ENCODE measurements around the gene PDCD1LG2. TPM values are rescaled to one million over a fixed set of nuclear protein-coding genes. Genes with fewer than 3 reads are reported as not detected.
"Not testable (repeated sequence)": the region's sequence is repeated elsewhere in the genome, so short reads cannot be mapped to it uniquely, and the experiment has no call there.

Gene PDCD1LG2
- 12.8 TPM for total RNA-seq (ENCODE audit: insufficient read depth, low replicate concordance)

- DNase-seq (ENCODE audit: low spot score), result peak; percentile 64
These were observed at the start of gene PDCD1LG2 for GRCh38 chr9:5510360-5510931. Gene PDCD1LG2 (plus strand): TSS chr9:5510531. CDS start chr9:5522547, 12,016 bp downstream.

- not testable (repeated sequence) for DNase-seq (ENCODE audit: low spot score)
These were observed 45.5 kb upstream of the PDCD1LG2 start for GRCh38 chr9:5464831-5465330.

- DNase-seq (ENCODE audit: low spot score), result no peak
These were observed 44.3 kb upstream of the PDCD1LG2 start for GRCh38 chr9:5466005-5466404.

- DNase-seq (ENCODE audit: low spot score), result no peak
These were observed 43.6 kb upstream of the PDCD1LG2 start for GRCh38 chr9:5466766-5467165.

- no peak for DNase-seq (ENCODE audit: low spot score)
These were observed 41.5 kb upstream of the PDCD1LG2 start for GRCh38 chr9:5468850-5469249.

- DNase-seq (ENCODE audit: low spot score), result no peak
These were observed 40.2 kb upstream of the PDCD1LG2 start for GRCh38 chr9:5470122-5470521.

GRCh38 chr9:5470816-5471215, 39.5 kb upstream of the PDCD1LG2 start:
- DNase-seq (ENCODE audit: low spot score), result no peak

- DNase-seq (ENCODE audit: low spot score), result not testable (repeated sequence)
These were observed 34.7 kb upstream of the PDCD1LG2 start for GRCh38 chr9:5475611-5476010.

- no peak for DNase-seq (ENCODE audit: low spot score)
These were observed 32.1 kb upstream of the PDCD1LG2 start for GRCh38 chr9:5478206-5478605.

GRCh38 chr9:5479994-5480694, 30.2 kb upstream of the PDCD1LG2 start:
- no peak for DNase-seq (ENCODE audit: low spot score)

GRCh38 chr9:5480919-5481318, 29.4 kb upstream of the PDCD1LG2 start:
- DNase-seq (ENCODE audit: low spot score), result no peak

- DNase-seq (ENCODE audit: low spot score), result no peak
These were observed 28.9 kb upstream of the PDCD1LG2 start for GRCh38 chr9:5481322-5482040.

GRCh38 chr9:5482194-5482593, 28.1 kb upstream of the PDCD1LG2 start:
- no peak for DNase-seq (ENCODE audit: low spot score)

- no peak for DNase-seq (ENCODE audit: low spot score)
These were observed 27.0 kb upstream of the PDCD1LG2 start for GRCh38 chr9:5483306-5483705.

GRCh38 chr9:5485378-5486085, 24.8 kb upstream of the PDCD1LG2 start:
- no peak for DNase-seq (ENCODE audit: low spot score)

GRCh38 chr9:5486988-5487387, 23.3 kb upstream of the PDCD1LG2 start:
- DNase-seq (ENCODE audit: low spot score), result no peak

- no peak for DNase-seq (ENCODE audit: low spot score)
These were observed 21.9 kb upstream of the PDCD1LG2 start for GRCh38 chr9:5488221-5489008.

- no peak for DNase-seq (ENCODE audit: low spot score)
These were observed 20.5 kb upstream of the PDCD1LG2 start for GRCh38 chr9:5489630-5490490.

- no peak for DNase-seq (ENCODE audit: low spot score)
These were observed 17.2 kb upstream of the PDCD1LG2 start for GRCh38 chr9:5492965-5493678.
